Keratinocyte (primary cell): Measurements from ENCODE around the gene CHCHD6.
A peak's percentile ranks its signal among the peaks of the same experiment; 100 is the strongest.

ENCODE experiments used
- CTCF ChIP-seq, 3 experiments: IDR thresholded peaks in 1 of 3; conservative IDR thresholded peaks in 1 of 3; optimal IDR thresholded peaks in 1 of 3; 2 replicates in 2 of 3; 3 replicates in 1 of 3; pipeline versions ENCODE3 to v1.5.1; 2011; ENCODE audit warnings: low read length in 3 of 3, mild to moderate bottlenecking in 3 of 3, moderate library complexity in 2 of 3, control low read depth in 1 of 3, inconsistent platforms in 1 of 3; ENCODE audit not compliant: insufficient read depth in 2 of 3; ENCODE audit errors: extremely low read depth in 1 of 3
- EZH2 ChIP-seq: IDR thresholded peaks from one replicate; pipeline ENCODE4 v1.6.1; 2012; ENCODE audit warnings: inconsistent platforms, mild to moderate bottlenecking, low read length, moderate library complexity

- TF ChIP-seq CTCF (optimal IDR thresholded peaks at IDR 0.05 in 1 of 3, IDR thresholded peaks at IDR 0.05 in 1 of 3, conservative IDR thresholded peaks at IDR 0.05 in 1 of 3; ENCODE audit: extremely low read depth in 1 of 3, insufficient read depth in 2 of 3, low read length in 3 of 3): peak in 1 of 3 experiments; percentile 8
- no peak for TF ChIP-seq EZH2
Measured at GRCh38 chr3:126715432-126715831, 11.4 kb downstream of the CHCHD6 start.
